ENCODE results near the gene MAGI1.

MAGI1 gene

GRCh38 chr3:65732051-65732935 lies 306.4 kb downstream of the MAGI1 start:
- peak; percentile 85 for TF ChIP-seq CTCF (IDR thresholded peaks at IDR 0.05; ENCODE audit: insufficient read depth, low read depth, low read length, missing control alignments)
- no peak overlapping the region for H3K4me3 ChIP-seq (ENCODE audit: low read length)
- peak; percentile 61 for DNase-seq (ENCODE audit: low read depth)

- no peak overlapping the region for H3K4me3 ChIP-seq (ENCODE audit: low read length)
- TF ChIP-seq CTCF (IDR thresholded peaks at IDR 0.05; ENCODE audit: insufficient read depth, low read depth, low read length, missing control alignments), result no peak
- DNase-seq (ENCODE audit: low read depth), result no peak
These were observed 308.3 kb downstream of the MAGI1 start for GRCh38 chr3:65730449-65730848.

- no peak for TF ChIP-seq CTCF (IDR thresholded peaks at IDR 0.05; ENCODE audit: insufficient read depth, low read depth, low read length, missing control alignments)
- H3K4me3 ChIP-seq (ENCODE audit: low read length), result no peak overlapping the region
- DNase-seq (ENCODE audit: low read depth), result no peak
These were observed 308.7 kb downstream of the MAGI1 start for GRCh38 chr3:65729973-65730372.

- no peak for TF ChIP-seq CTCF (IDR thresholded peaks at IDR 0.05; ENCODE audit: insufficient read depth, low read depth, low read length, missing control alignments)
- no peak overlapping the region for H3K4me3 ChIP-seq (ENCODE audit: low read length)
- no peak for DNase-seq (ENCODE audit: low read depth)
These were observed 309.2 kb downstream of the MAGI1 start for GRCh38 chr3:65729555-65729954.

- no peak for DNase-seq (ENCODE audit: low read depth)
- TF ChIP-seq CTCF (IDR thresholded peaks at IDR 0.05; ENCODE audit: insufficient read depth, low read depth, low read length, missing control alignments), result no peak
- H3K4me3 ChIP-seq (ENCODE audit: low read length), result no peak overlapping the region
These were observed 310.6 kb downstream of the MAGI1 start for GRCh38 chr3:65728138-65728537.

GRCh38 chr3:65723985-65724384 lies 314.7 kb downstream of the MAGI1 start:
- no peak for DNase-seq (ENCODE audit: low read depth)
- TF ChIP-seq CTCF (IDR thresholded peaks at IDR 0.05; ENCODE audit: insufficient read depth, low read depth, low read length, missing control alignments), result no peak
- H3K4me3 ChIP-seq (ENCODE audit: low read length), result no peak overlapping the region

- no peak for TF ChIP-seq CTCF (IDR thresholded peaks at IDR 0.05; ENCODE audit: insufficient read depth, low read depth, low read length, missing control alignments)
- no peak overlapping the region for H3K4me3 ChIP-seq (ENCODE audit: low read length)
- no peak for DNase-seq (ENCODE audit: low read depth)
These were observed 315.7 kb downstream of the MAGI1 start for GRCh38 chr3:65723011-65723410.

Data from epithelial cell of esophagus (primary cell).